Astrocyte (in vitro differentiated cells and primary cell): Measurements from ENCODE around the gene RGR. TPM values are rescaled to one million over a fixed set of nuclear protein-coding genes. Genes with fewer than 3 reads are reported as not detected.

Experiments
- DNase-seq: peaks from one replicate; pipeline ENCODE4 v3.0.0-alpha.2; 2010; ENCODE audit warnings: low read depth
- FAIRE-seq: peaks from 2 replicates; lab custom pipeline; 2011; peaks lifted over from hg19 to GRCh38; lab: Jason Lieb, UNC
- H2AFZ ChIP-seq: 2 replicates; pipeline ENCODE4 v1.6.0; 2012; ENCODE audit warnings: low read depth, low read length, inconsistent platforms
- H3K27ac ChIP-seq: 2 replicates; pipeline ENCODE4 v1.5.1; 2011; ENCODE audit warnings: low read depth, low read length, inconsistent platforms
- H3K27me3 ChIP-seq: 2 replicates; pipeline ENCODE4 v1.6.0; 2011; ENCODE audit warnings: low read length, inconsistent platforms; ENCODE audit not compliant: insufficient read depth
- H3K36me3 ChIP-seq: 2 replicates; pipeline ENCODE4 v1.5.1; 2011; ENCODE audit warnings: low read length, inconsistent platforms; ENCODE audit not compliant: insufficient read depth
- H3K4me1 ChIP-seq: 2 replicates; pipeline ENCODE4 v1.5.1; 2011; ENCODE audit warnings: low read length, inconsistent platforms; ENCODE audit not compliant: insufficient read depth
- H3K4me2 ChIP-seq: 2 replicates; pipeline ENCODE4 v1.6.0; 2012; ENCODE audit warnings: low read length, inconsistent platforms
- H3K4me3 ChIP-seq: 2 replicates; pipeline ENCODE4 v1.5.1; 2011; ENCODE audit warnings: low read depth, mild to moderate bottlenecking, low read length, inconsistent platforms; ENCODE audit not compliant: insufficient read depth
- H3K79me2 ChIP-seq: 2 replicates; pipeline ENCODE4 v1.6.0; 2012; ENCODE audit warnings: mild to moderate bottlenecking, low read length, inconsistent platforms; ENCODE audit not compliant: insufficient read depth
- H3K9ac ChIP-seq: 2 replicates; pipeline ENCODE4 v1.6.0; 2012; ENCODE audit warnings: mild to moderate bottlenecking, low read length, inconsistent platforms
- H3K9me3 ChIP-seq: 2 replicates; pipeline ENCODE4 v1.5.1; 2012; ENCODE audit warnings: low read depth, mild to moderate bottlenecking, low read length, inconsistent platforms; ENCODE audit not compliant: insufficient read depth
- H4K20me1 ChIP-seq: 2 replicates; pipeline ENCODE4 v1.6.0; 2012; ENCODE audit warnings: low read length, inconsistent platforms; ENCODE audit not compliant: insufficient read depth
- H3K27ac Mint-ChIP-seq: one replicate; pipeline ENCODE4 v1.8.0; 2021; ENCODE audit warnings: mild to moderate bottlenecking, mixed read lengths; ENCODE audit not compliant: unreplicated experiment
- H3K27me3 Mint-ChIP-seq: one replicate; pipeline ENCODE4 v1.8.0; 2021; ENCODE audit warnings: low read depth, mixed read lengths; ENCODE audit not compliant: unreplicated experiment
- H3K36me3 Mint-ChIP-seq: one replicate; pipeline ENCODE4 v1.8.0; 2021; ENCODE audit warnings: low read depth, mixed read lengths; ENCODE audit not compliant: unreplicated experiment
- H3K4me1 Mint-ChIP-seq: one replicate; pipeline ENCODE4 v1.8.0; 2021; ENCODE audit warnings: low read depth, mixed read lengths; ENCODE audit not compliant: unreplicated experiment
- H3K4me3 Mint-ChIP-seq: one replicate; pipeline ENCODE4 v1.8.0; 2021; ENCODE audit warnings: mild to moderate bottlenecking, moderate library complexity, mixed read lengths; ENCODE audit not compliant: unreplicated experiment
- H3K9me3 Mint-ChIP-seq: one replicate; pipeline ENCODE4 v1.8.0; 2021; ENCODE audit warnings: mild to moderate bottlenecking, mixed read lengths; ENCODE audit not compliant: unreplicated experiment
- CTCF ChIP-seq: IDR thresholded peaks from 2 replicates; pipeline ENCODE4 v1.5.1; 2011; ENCODE audit warnings: low read depth, mild to moderate bottlenecking, inconsistent platforms, low read length, moderate library complexity; ENCODE audit not compliant: insufficient read depth
- EZH2 ChIP-seq: IDR thresholded peaks from 2 replicates; pipeline ENCODE4 v1.6.1; 2012; ENCODE audit warnings: mild to moderate bottlenecking, low read length, inconsistent platforms; ENCODE audit not compliant: insufficient read depth
- total RNA-seq: library from RNA; stranded (reverse); gene quantifications from 2 replicates; pipeline ENCODE4 v1.2.1, GENCODE V29; 2021

RGR gene
- total RNA-seq, 1 donor from 2014 or later: not detected

GRCh38 chr10:84213076-84213475 lies 31.8 kb upstream of the RGR start:
- no peak overlapping the region for H3K4me3 ChIP-seq
- H3K79me2 ChIP-seq: no peaks in the 10 kb centered on the region
- H3K4me3 Mint-ChIP-seq: no peak overlapping the region
- no peaks in the 10 kb centered on the region for H3K4me1 ChIP-seq
- no peaks in the 10 kb centered on the region for H3K27me3 ChIP-seq
- H3K27ac Mint-ChIP-seq: no peak overlapping the region
- no peaks in the 10 kb centered on the region for H3K4me1 Mint-ChIP-seq
- no peaks in the 10 kb centered on the region for H3K36me3 Mint-ChIP-seq
- no peak overlapping the region for H3K4me2 ChIP-seq
- no peaks in the 10 kb centered on the region for H3K9me3 Mint-ChIP-seq
- no peak overlapping the region for H3K9ac ChIP-seq
- no peak for DNase-seq
- H3K9me3 ChIP-seq: no peaks in the 10 kb centered on the region
- H3K27me3 Mint-ChIP-seq: peaks cover 29% of the 10 kb centered on the region
- no peaks in the 10 kb centered on the region for H3K36me3 ChIP-seq
- H2AFZ ChIP-seq: no peak overlapping the region
- H3K27ac ChIP-seq: no peak overlapping the region
- no peaks in the 10 kb centered on the region for H4K20me1 ChIP-seq
- no peak for FAIRE-seq
- TF ChIP-seq EZH2 (no peak), CTCF (no peak)

GRCh38 chr10:84214046-84214572 lies 30.7 kb upstream of the RGR start:
- no peak for TF ChIP-seq CTCF
- TF ChIP-seq EZH2: no peak
- H3K9me3 ChIP-seq: no peaks in the 10 kb centered on the region
- no peak overlapping the region for H3K9ac ChIP-seq
- H3K27ac Mint-ChIP-seq: no peak overlapping the region
- H3K79me2 ChIP-seq: no peaks in the 10 kb centered on the region
- no peak overlapping the region for H3K4me3 Mint-ChIP-seq
- no peaks in the 10 kb centered on the region for H3K27me3 ChIP-seq
- no peaks in the 10 kb centered on the region for H3K9me3 Mint-ChIP-seq
- no peaks in the 10 kb centered on the region for H3K36me3 Mint-ChIP-seq
- H3K36me3 ChIP-seq: no peaks in the 10 kb centered on the region
- no peak for FAIRE-seq
- peaks cover 26% of the 10 kb centered on the region for H3K27me3 Mint-ChIP-seq
- H3K4me1 ChIP-seq: no peaks in the 10 kb centered on the region
- no peak overlapping the region for H2AFZ ChIP-seq
- no peak overlapping the region for H3K27ac ChIP-seq
- DNase-seq: no peak
- no peak overlapping the region for H3K4me3 ChIP-seq
- H3K4me1 Mint-ChIP-seq: no peaks in the 10 kb centered on the region
- no peaks in the 10 kb centered on the region for H4K20me1 ChIP-seq
- H3K4me2 ChIP-seq: no peak overlapping the region

GRCh38 chr10:84214612-84215235 lies 30.1 kb upstream of the RGR start:
- H3K4me1 Mint-ChIP-seq: no peaks in the 10 kb centered on the region
- Histone ChIP-seq H3K4me2 (no peak overlapping the region), H2AFZ (no peak overlapping the region), H3K79me2 (no peaks in the 10 kb centered on the region), H3K9ac (no peak overlapping the region), H3K4me3 (no peak overlapping the region), H3K27ac (no peak overlapping the region), H3K4me1 (no peaks in the 10 kb centered on the region), H4K20me1 (no peaks in the 10 kb centered on the region), H3K36me3 (no peaks in the 10 kb centered on the region), H3K27me3 (no peaks in the 10 kb centered on the region), H3K9me3 (no peaks in the 10 kb centered on the region)
- H3K27ac Mint-ChIP-seq: no peak overlapping the region
- no peak for DNase-seq
- no peak overlapping the region for H3K4me3 Mint-ChIP-seq
- FAIRE-seq: no peak
- no peaks in the 10 kb centered on the region for H3K9me3 Mint-ChIP-seq
- TF ChIP-seq EZH2 (no peak), CTCF (no peak)
- no peaks in the 10 kb centered on the region for H3K36me3 Mint-ChIP-seq
- H3K27me3 Mint-ChIP-seq: peaks cover 26% of the 10 kb centered on the region
